Heart right ventricle (tissue), 16 donors: Measurements from ENCODE around the gene OSM. TPM values are rescaled to one million over a fixed set of nuclear protein-coding genes. Genes with fewer than 3 reads are reported as not detected.
A peak's percentile ranks its signal among the peaks of the same experiment; 100 is the strongest.

Source experiments
- ATAC-seq, 8 donors: fragments of 200-7000 bp; cut with Tn5 transposase; one replicate each; pipeline ENCODE4 v1.9.1; 2020; ENCODE audit warnings: mild to moderate bottlenecking in 8 of 8, moderate library complexity in 8 of 8, moderate number of reproducible peaks in 1 of 8
- DNase-seq, 2 donors: peaks; one replicate each; pipeline ENCODE4 v3.0.0-alpha.2; 2020
- H3K27ac ChIP-seq, 10 donors: fragments of 200-600 bp; sonication (generic) in 2 of 10; one replicate each; pipeline versions ENCODE4 v1.5.0 to v1.8.0; 2020 to 2022; ENCODE audit warnings: mild to moderate bottlenecking in 3 of 10
- H3K27me3 ChIP-seq, 7 donors: fragments of 200-600 bp; one replicate each; pipeline ENCODE4 v1.8.0; 2021 to 2022; ENCODE audit warnings: mild to moderate bottlenecking in 2 of 7
- H3K36me3 ChIP-seq, 9 donors: fragments of 200-600 bp; sonication (generic) in 1 of 9; one replicate each; pipeline versions ENCODE4 v1.5.0 to v1.8.0; 2020 to 2022; ENCODE audit warnings: mild to moderate bottlenecking in 2 of 9
- H3K4me1 ChIP-seq, 9 donors: fragments of 200-600 bp; sonication (generic) in 1 of 9; one replicate each; pipeline versions ENCODE4 v1.5.0 to v1.8.0; 2020 to 2022; ENCODE audit warnings: mild to moderate bottlenecking in 4 of 9
- H3K4me3 ChIP-seq, 10 donors: fragments of 200-600 bp; sonication (generic) in 2 of 10; one replicate each; pipeline versions ENCODE4 v1.5.0 to v1.8.0; 2020 to 2022; ENCODE audit warnings: mild to moderate bottlenecking in 7 of 10, moderate library complexity in 2 of 10
- H3K9me3 ChIP-seq, 11 donors: fragments of 200-600 bp in 10 of 11; sonication (generic) in 2 of 11; one replicate each; pipeline versions ENCODE4 v1.5.0 to v1.8.0; 2013 to 2022; ENCODE audit warnings: mild to moderate bottlenecking in 2 of 11, control low read depth in 1 of 11, moderate library complexity in 1 of 11
- CTCF ChIP-seq, 9 donors: fragments of 200-600 bp; sonication (generic) in 2 of 9; IDR thresholded peaks; one replicate each; pipeline versions ENCODE4 v1.5.0 to v1.8.0; 2021 to 2022; ENCODE audit warnings: antibody characterized with exemption in 9 of 9, mild to moderate bottlenecking in 5 of 9, moderate library complexity in 1 of 9
- WGBS, 2 donors: extraction: QIAGEN DNeasy Blood & Tissue Kit; methylation state at CpG; one replicate each; pipeline ENCODE4 v1.1.7; 2013; ENCODE audit warnings: inconsistent platforms in 1 of 2; 5-methylcytosine and 5-hydroxymethylcytosine counted together
- intact Hi-C, 10 donors: fragments of 100-400 bp; cut with DNase I; formaldehyde crosslinking; loops; one replicate each; pipeline versions ENCODE4 v1.11.1 to v1.14.2; 2022
- polyA plus RNA-seq, 2 donors: library from polyadenylated mRNA; stranded (reverse); fragments of 200-250 nt; gene quantifications; one replicate each; pipeline ENCODE4 v1.2.3, GENCODE V29; 2013
- total RNA-seq, 10 donors: library from RNA; stranded (reverse); fragmentation: NEBNext Ultra II Directional in 3 of 10; extraction: Animal tissue kit (Norgen Biotek cat#: 25700) in 3 of 10; gene quantifications; one replicate each; pipeline versions ENCODE4 v1.2.1 to v1.2.4, GENCODE V29; 2021 to 2023
- donor health status: Arrhythmogenic right ventricular cardiomyopathy.
- donor health status: ischemic (EF 13 %, LVEDD 7.1; RV severe dilation, severe dysfunction).
- donor health status: healthy with polysubstance abuse.
- donor health status: DM: no; HTN: yes; CAD: no.
- donor health status: DM: no; HTN: no; CAD: no.
- donor health status: ischemic (EF 25% LVEDD 6.9; RV normal size, moderate dysfunction).
- donor health status: ischemic (EF 25% LVEDD 5.7; RV mildly dilated, moderate dysfunction).
- donor health status: healthy.
- donor health status: DM: yes; HTN: yes; CAD: no.
- donor health status: Ischemic cardiomyopathy.
- donor health status: ischemic (EF 35%, LVEDD 5.7; RV mildly dilated, moderate dysfunction).
- donor health status: nonischemic (EF 11% LVEDD 7.7; RV severe dilation, severe dysfunction).
- donor health status: DM: yes; HTN: yes; CAD: no.
- donor health status: PGD.
- donor health status: ischemic (EF 29% LVEDD 5.4; RV normal size, mild dysfunction).
- donor health status: nonischemic (EF 23%, LVEDD 6.1; RV moderate dilation, normal function).

OSM gene
- total and polyA plus RNA-seq, 12 donors = 0.20 to 2.8 (median 0.41) TPM; not detected in 3

GRCh38 chr22:30243661-30244060 lies 23.0 kb downstream of the OSM start:
- ATAC-seq (no peak), DNase-seq (no peak)
- H3K27me3 ChIP-seq = peaks cover 3 to 72% (median 61%) of the 10 kb centered on the region in 7 donors
- peak overlapping the region in 1 of 10 donors; percentile 88 for H3K27ac ChIP-seq
- TF ChIP-seq CTCF (IDR thresholded peaks at IDR 0.05) = no peak
- H3K9me3 ChIP-seq = no peaks in the 10 kb centered on the region
- WGBS, 2 donors = 93 to 95% methylated on average over 22 of the region's 22 CpGs
- H3K4me1 ChIP-seq = peaks cover 4 to 26% (median 13%) of the 10 kb centered on the region in 9 donors
- intact Hi-C loops = no loop called here
- H3K4me3 ChIP-seq = peak overlapping the region in 1 of 10 donors; percentile 60
- peaks cover 0 to 17% (median 0%) of the 10 kb centered on the region in 9 donors for H3K36me3 ChIP-seq

GRCh38 chr22:30241576-30242371 lies 24.9 kb downstream of the OSM start:
- intact Hi-C loops = no loop called here

GRCh38 chr22:30240541-30241417 lies 25.9 kb downstream of the OSM start:
- DNase-seq (no peak), ATAC-seq (no peak)
- H3K4me1 ChIP-seq = peaks cover 1 to 8% (median 3%) of the 10 kb centered on the region in 9 donors
- 76 to 82% methylated on average over 24 of the region's 24 CpGs for WGBS, 2 donors
- no peaks in the 10 kb centered on the region for H3K9me3 ChIP-seq
- H3K27me3 ChIP-seq = peaks cover 0 to 60% (median 42%) of the 10 kb centered on the region in 7 donors
- H3K4me3 ChIP-seq = no peak overlapping the region
- no peak for TF ChIP-seq CTCF (IDR thresholded peaks at IDR 0.05)
- peaks cover 0 to 17% (median 0%) of the 10 kb centered on the region in 9 donors for H3K36me3 ChIP-seq
- peak overlapping the region in 1 of 10 donors; percentile 88 for H3K27ac ChIP-seq
- intact Hi-C loops = no loop called here

More at GRCh38 chr22:30241576-30242371, 24.9 kb downstream of the OSM start:
- 70 to 77% methylated on average over 15 of the region's 15 CpGs for WGBS, 2 donors
- Histone ChIP-seq H3K4me3 (no peak overlapping the region), H3K27ac (peak overlapping the region in 1 of 10 donors; percentile 88), H3K9me3 (no peaks in the 10 kb centered on the region), H3K4me1 (peaks cover 4 to 18% (median 11%) of the 10 kb centered on the region in 9 donors), H3K27me3 (peaks cover under 1 to 64% (median 49%) of the 10 kb centered on the region in 7 donors), H3K36me3 (peaks cover 0 to 17% (median 0%) of the 10 kb centered on the region in 9 donors)
- DNase-seq (no peak), ATAC-seq (peak in 3 of 8 donors; percentile 5 to 29 (median 23))
- no peak for TF ChIP-seq CTCF (IDR thresholded peaks at IDR 0.05)
